Ovary (tissue), 3 donors: ENCODE results near the gene CBX4.

Source experiments
- CTCF ChIP-seq, 3 donors: fragments of 450-650 bp in 2 of 3; fragments of 200-600 bp in 1 of 3; IDR thresholded peaks; one replicate each; pipeline versions ENCODE4 v1.5.1 to v1.8.0; 2016 to 2022; ENCODE audit warnings: antibody characterized with exemption in 3 of 3, mild to moderate bottlenecking in 1 of 3
- POLR2A ChIP-seq: fragments of 450-650 bp; IDR thresholded peaks from one replicate; pipeline ENCODE4 v1.6.1; 2017; ENCODE audit warnings: antibody characterized with exemption, mild to moderate bottlenecking, moderate library complexity
- donor health status: DM: no; HTN: no; CAD: no.

- no peak for TF ChIP-seq CTCF (IDR thresholded peaks at IDR 0.05)
- no peak for TF ChIP-seq POLR2A
These were observed 6.3 kb upstream of the CBX4 start for GRCh38 chr17:79845601-79845949.
